IMR-90 (cell line): ENCODE measurements around the gene AGBL5. TPM values are rescaled to one million over a fixed set of nuclear protein-coding genes. Genes with fewer than 3 reads are reported as not detected.

Experiments used
- ATAC-seq: fragments of 200-7000 bp; cut with Tn5 transposase; 2 replicates; pipeline ENCODE4 v1.9.1; 2020; ENCODE audit warnings: low read depth, mild to moderate bottlenecking, moderate library complexity
- BruUV-seq: library from RNA; stranded (reverse); fragments of 400-500 nt; replicated peaks from 2 replicates; lab custom pipeline; 2021; lab: Mats Ljungman, UMichigan
- CTCF ChIA-PET: fragments of 300-600 bp; formaldehyde crosslinking; extraction: SDS; loops from one replicate; lab custom pipeline; 2021; ENCODE audit warnings: antibody characterized with exemption; lab: Yijun Ruan, JAX
- POLR2A ChIA-PET: fragments of 300-600 bp; sonication (Branson Sonifier 250); formaldehyde crosslinking; loops from one replicate; lab custom pipeline; 2022; ENCODE audit warnings: antibody characterized with exemption; ENCODE audit not compliant: unreplicated experiment; lab: Charles Lee
- DNase-seq: peaks from one replicate; pipeline ENCODE4 v3.0.0; 2013
- H2AFZ ChIP-seq: replicated peaks from 2 replicates; pipeline ENCODE3; 2013; ENCODE audit warnings: low read length, mild to moderate bottlenecking; ENCODE audit not compliant: poor library complexity
- H2AK5ac ChIP-seq: 2 replicates; pipeline ENCODE4 v1.6.1; 2013; ENCODE audit warnings: low read depth, low read length, inconsistent platforms
- H2AK9ac ChIP-seq: replicated peaks from 2 replicates; pipeline ENCODE3; 2013; ENCODE audit warnings: mild to moderate bottlenecking, low read depth, low read length, moderate library complexity; ENCODE audit not compliant: poor library complexity
- H2BK120ac ChIP-seq: 2 replicates; pipeline ENCODE4 v1.6.1; 2013; ENCODE audit warnings: low read depth, low read length, inconsistent platforms
- H2BK15ac ChIP-seq: 3 replicates; pipeline ENCODE4 v1.6.1; 2013; ENCODE audit warnings: low read depth, low read length, inconsistent platforms
- H2BK20ac ChIP-seq: 2 replicates; pipeline ENCODE4 v1.6.1; 2013; ENCODE audit warnings: low read depth, mild to moderate bottlenecking, inconsistent platforms, low read length, moderate library complexity
- H2BK5ac ChIP-seq: 2 replicates; pipeline ENCODE4 v1.6.1; 2013; ENCODE audit warnings: mild to moderate bottlenecking, low read depth, low read length, inconsistent platforms; ENCODE audit not compliant: poor library complexity, severe bottlenecking
- H3K14ac ChIP-seq: replicated peaks from 2 replicates; pipeline ENCODE4 v1.6.1; 2013; ENCODE audit warnings: low read depth, low read length, inconsistent platforms
- H3K18ac ChIP-seq: 2 replicates; pipeline ENCODE4 v1.6.1; 2013; ENCODE audit warnings: low read depth, low read length, control low read depth
- H3K23ac ChIP-seq: 2 replicates; pipeline ENCODE4 v1.6.1; 2013; ENCODE audit warnings: low read depth, low read length, inconsistent platforms
- H3K27ac ChIP-seq: 2 replicates; pipeline ENCODE4 v1.5.1; 2013; ENCODE audit warnings: mild to moderate bottlenecking, control low read depth, low read length; ENCODE audit not compliant: insufficient read depth
- H3K27me3 ChIP-seq: 2 replicates; pipeline ENCODE4 v1.6.1; 2013; ENCODE audit warnings: low read length; ENCODE audit not compliant: control insufficient read depth, insufficient read depth
- H3K36me3 ChIP-seq: 2 replicates; pipeline ENCODE4 v1.6.1; 2013; ENCODE audit warnings: low read length, mixed read lengths; ENCODE audit not compliant: control insufficient read depth, insufficient read depth
- H3K4ac ChIP-seq: 2 replicates; pipeline ENCODE4 v1.6.1; 2013; ENCODE audit warnings: low read depth, low read length, inconsistent platforms
- H3K4me1 ChIP-seq: 2 replicates; pipeline ENCODE4 v1.6.1; 2013; ENCODE audit warnings: low read length, mixed read lengths; ENCODE audit not compliant: control insufficient read depth, insufficient read depth
- H3K4me2 ChIP-seq: 2 replicates; pipeline ENCODE4 v1.6.1; 2013; ENCODE audit warnings: low read depth, mild to moderate bottlenecking, control low read depth, low read length, moderate library complexity
- H3K4me3 ChIP-seq: 2 replicates; pipeline ENCODE4 v1.5.1; 2013; ENCODE audit warnings: low read depth, mild to moderate bottlenecking, control low read depth, low read length, moderate library complexity; ENCODE audit not compliant: insufficient read depth
- H3K56ac ChIP-seq: 2 replicates; pipeline ENCODE4 v1.6.1; 2013; ENCODE audit warnings: low read length, inconsistent platforms; ENCODE audit not compliant: insufficient read depth; ENCODE audit errors: extremely low read depth
- H3K79me1 ChIP-seq, 2 experiments: 2 replicates each; pipeline ENCODE4 v1.6.1; 2013; ENCODE audit warnings: low read length in 2 of 2, inconsistent platforms in 1 of 2, low read depth in 1 of 2
- H3K9ac ChIP-seq: 2 replicates; pipeline ENCODE4 v1.6.1; 2013; ENCODE audit warnings: low read depth, low read length, control low read depth
- H3K9me1 ChIP-seq: 2 replicates; pipeline ENCODE4 v1.6.1; 2013; ENCODE audit warnings: low read length, inconsistent platforms; ENCODE audit not compliant: insufficient read depth
- H3K9me3 ChIP-seq: 2 replicates; pipeline ENCODE4 v1.6.1; 2013; ENCODE audit warnings: low read length; ENCODE audit not compliant: control insufficient read depth, insufficient read depth
- H4K20me1 ChIP-seq: 2 replicates; pipeline ENCODE4 v1.6.1; 2013; ENCODE audit warnings: low read length, inconsistent platforms; ENCODE audit not compliant: insufficient read depth
- H4K5ac ChIP-seq: 2 replicates; pipeline ENCODE4 v1.6.1; 2013; ENCODE audit warnings: mild to moderate bottlenecking, low read depth, low read length, control low read depth
- H4K8ac ChIP-seq, 2 experiments: 2 replicates each; pipeline ENCODE4 v1.6.1; 2013; ENCODE audit warnings: low read depth in 2 of 2, low read length in 2 of 2, control low read depth in 1 of 2, inconsistent platforms in 1 of 2
- H4K91ac ChIP-seq: 2 replicates; pipeline ENCODE4 v1.6.1; 2013; ENCODE audit warnings: low read depth, low read length, inconsistent platforms; ENCODE audit not compliant: insufficient read depth
- BHLHE40 ChIP-seq: fragments of 150-350 bp; IDR thresholded peaks from 2 replicates; pipeline ENCODE4 v1.6.1; 2016; ENCODE audit warnings: mild to moderate bottlenecking, low read depth, low read length
- CEBPB ChIP-seq: IDR thresholded peaks from 2 replicates; pipeline ENCODE4 v1.6.1; 2012; ENCODE audit warnings: low read depth, low read length, improper control_type of control experiment
- CTCF ChIP-seq: conservative IDR thresholded peaks from 2 replicates; pipeline ENCODE4 v1.5.1; 2012; ENCODE audit warnings: mild to moderate bottlenecking, low read depth, low read length, improper control_type of control experiment
- ELK1 ChIP-seq: fragments of 150-350 bp; IDR thresholded peaks from 2 replicates; pipeline ENCODE4 v1.6.1; 2016; ENCODE audit warnings: low read depth, mild to moderate bottlenecking, low read length, moderate library complexity, borderline replicate concordance
- FOS ChIP-seq: fragments of 150-350 bp; IDR thresholded peaks from 2 replicates; pipeline ENCODE4 v1.6.1; 2016; ENCODE audit warnings: low read depth, low read length
- MAFK ChIP-seq: IDR thresholded peaks from 2 replicates; pipeline ENCODE4 v1.6.1; 2012; ENCODE audit warnings: low read depth, low read length, improper control_type of control experiment
- MAZ ChIP-seq: IDR thresholded peaks from 2 replicates; pipeline ENCODE4 v1.6.1; 2012; ENCODE audit warnings: low read depth, mild to moderate bottlenecking, low read length, improper control_type of control experiment, moderate library complexity, borderline replicate concordance
- MXI1 ChIP-seq: IDR thresholded peaks from 2 replicates; pipeline ENCODE4 v1.6.1; 2012; ENCODE audit warnings: low read depth, mild to moderate bottlenecking, low read length, moderate library complexity, borderline replicate concordance
- POLR2A ChIP-seq: IDR thresholded peaks from 2 replicates; pipeline ENCODE4 v1.6.1; 2012; ENCODE audit warnings: mild to moderate bottlenecking, low read depth, low read length
- RAD21 ChIP-seq: IDR thresholded peaks from 2 replicates; pipeline ENCODE4 v1.6.1; 2012; ENCODE audit warnings: low read length, improper control_type of control experiment
- RCOR1 ChIP-seq: IDR thresholded peaks from 2 replicates; pipeline ENCODE4 v1.6.1; 2012; ENCODE audit warnings: mild to moderate bottlenecking, low read length, improper control_type of control experiment; ENCODE audit not compliant: insufficient replicate concordance
- RFX5 ChIP-seq: IDR thresholded peaks from 2 replicates; pipeline ENCODE4 v1.8.0; 2012; ENCODE audit warnings: low read depth, mild to moderate bottlenecking, low read length, moderate library complexity
- SMC3 ChIP-seq: fragments of 150-350 bp; IDR thresholded peaks from 2 replicates; pipeline ENCODE4 v1.6.1; 2016; ENCODE audit warnings: low read depth, mild to moderate bottlenecking, antibody characterized with exemption, low read length, moderate library complexity
- WGBS, 2 experiments: methylation state at CpG; one replicate each; pipeline versions ENCODE4 v1.1.5 to v1.1.7; 2013; ENCODE audit warnings: missing lambda C conversion rate in 2 of 2; ENCODE audit not compliant: insufficient read length in 1 of 2; ENCODE audit errors: extremely low coverage in 2 of 2; 5-methylcytosine and 5-hydroxymethylcytosine counted together
- dilution Hi-C: fragments of 300-500 bp; cut with HindIII; formaldehyde crosslinking; loops from one replicate; pipeline ENCODE4 v1.14.3; 2018; ENCODE audit warnings: low sequenced_read_pairs; ENCODE audit not compliant: unreplicated experiment
- in situ Hi-C: fragments of 300-500 bp; cut with MboI; formaldehyde crosslinking; loops from 3 replicates; pipeline ENCODE4 v1.14.3; 2019; ENCODE audit warnings: low sequenced_read_pairs, inconsistent platforms, mixed read lengths
- intact Hi-C: fragments of 100-400 bp; cut with micrococcal nuclease; formaldehyde crosslinking; loops from 2 replicates; pipeline ENCODE4 v1.10.0; 2022
- polyA plus RNA-seq, 3 experiments: library from polyadenylated mRNA; depleted of rRNA; stranded (reverse); fragments of >200 nt; gene quantifications; 2 replicates each; pipeline ENCODE4 v1.2.3, GENCODE V29; 2012; ENCODE audit warnings: low replicate concordance in 1 of 3
- total RNA-seq: library from RNA; depleted of rRNA; stranded (reverse); fragments of >200 nt; gene quantifications from 2 replicates; pipeline ENCODE4 v1.2.3, GENCODE V29; 2012
- TF ChIP-seq, protein P1 (sequence below): fragments of 150-350 bp; IDR thresholded peaks from 2 replicates; pipeline ENCODE4 v1.6.1; 2017; ENCODE audit warnings: mild to moderate bottlenecking, antibody characterized with exemption, low read length, low read depth

The AGBL5 gene
- total and polyA plus RNA-seq, 2 of the 4 experiments (the other 2 are of a cell fraction) = 19.0 to 26.2 TPM

GRCh38 chr2:27086090-27086723 lies 34.7 kb downstream of the AGBL5 start:
- peak overlapping the region; percentile 40 for H3K4me3 ChIP-seq
- DNase-seq = peak; percentile 86
- peak overlapping the region; percentile 36 for H2BK5ac ChIP-seq
- peaks cover 22% of the 10 kb centered on the region; the same call in 1 of the 2 replicates for H3K36me3 ChIP-seq
- 0 out of 2 replicates have a peak overlapping the region, but pooled peaks have one; percentile 51 for H2AK5ac ChIP-seq
- in situ Hi-C loops = no loop called here
- ChIA-PET POLR2A (no interaction called here), CTCF (interaction anchor here (0.6 to 1.3 kb wide), 3 partner anchors 88 to 240 kb away, joined by 3 read pairs; no protein-coding TSS in a partner anchor)
- H2AFZ ChIP-seq = peak overlapping the region; percentile 86
- no peak overlapping the region for H2BK20ac ChIP-seq
- no TSS peak for BruUV-seq
- H3K4me2 ChIP-seq = peak overlapping the region; percentile 59
- no peak overlapping the region for H4K5ac ChIP-seq
- peak overlapping the region; percentile 63 for H3K4ac ChIP-seq
- H3K14ac ChIP-seq = 0 out of 2 replicates have a peak overlapping the region, but pooled peaks have one; percentile 11
- no peaks in the 10 kb centered on the region; the same call in 1 of the 2 replicates for H3K9me1 ChIP-seq
- H2BK15ac ChIP-seq = no peak overlapping the region
- peak overlapping the region; percentile 48 for H4K91ac ChIP-seq
- 1% methylated on average over 44 of the region's 81 CpGs; no CpG with 5 or more reads in 1 of the 2 experiments for WGBS, 2 experiments
- no peak overlapping the region for H2BK120ac ChIP-seq
- peaks cover 8% of the 10 kb centered on the region for H4K20me1 ChIP-seq
- H3K79me1 ChIP-seq = peaks cover 0 to 27% of the 10 kb centered on the region in 2 experiments; a peak in 2 of 4 replicates
- intact Hi-C loops = loop anchor here (1.0 to 5.0 kb wide), 2 partner anchors 36 to 239 kb away; partner anchors contain the start of gene DPYSL5
- H3K18ac ChIP-seq = no peak overlapping the region
- H4K8ac ChIP-seq = peak overlapping the region; percentile 53 to 76; a peak in 2 of 4 replicates
- H3K27ac ChIP-seq = peak overlapping the region; percentile 64
- H3K4me1 ChIP-seq = peaks cover 8% of the 10 kb centered on the region
- no peak overlapping the region for H3K23ac ChIP-seq
- dilution Hi-C loops = no loop called here
- no peaks in the 10 kb centered on the region for H3K9me3 ChIP-seq
- H3K9ac ChIP-seq = peak overlapping the region; percentile 65
- ATAC-seq = peak; percentile 87
- H2AK9ac ChIP-seq = peak overlapping the region; percentile 91
- H3K27me3 ChIP-seq = no peaks in the 10 kb centered on the region
- no peak overlapping the region for H3K56ac ChIP-seq
- TF ChIP-seq CTCF = peak; percentile 93
- peak; percentile 47 for TF ChIP-seq RCOR1
- no peak for TF ChIP-seq RFX5
- TF ChIP-seq ELK1 = no peak
- peak; percentile 92 for TF ChIP-seq BHLHE40
- TF ChIP-seq CEBPB = no peak
- TF ChIP-seq SMC3 = peak; percentile 46
- TF ChIP-seq, protein P1, sequence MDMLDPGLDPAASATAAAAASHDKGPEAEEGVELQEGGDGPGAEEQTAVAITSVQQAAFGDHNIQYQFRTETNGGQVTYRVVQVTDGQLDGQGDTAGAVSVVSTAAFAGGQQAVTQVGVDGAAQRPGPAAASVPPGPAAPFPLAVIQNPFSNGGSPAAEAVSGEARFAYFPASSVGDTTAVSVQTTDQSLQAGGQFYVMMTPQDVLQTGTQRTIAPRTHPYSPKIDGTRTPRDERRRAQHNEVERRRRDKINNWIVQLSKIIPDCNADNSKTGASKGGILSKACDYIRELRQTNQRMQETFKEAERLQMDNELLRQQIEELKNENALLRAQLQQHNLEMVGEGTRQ = peak; percentile 87
- TF ChIP-seq MAFK = no peak
- peak; percentile 84; the same call in 1 of the 2 replicates for TF ChIP-seq MXI1
- peak; percentile 80 for TF ChIP-seq MAZ
- peak; percentile 53 for TF ChIP-seq RAD21
- TF ChIP-seq POLR2A = no peak
- no peak for TF ChIP-seq FOS
